KOPT-K1 (cell line): ENCODE measurements around the gene BAZ1A.

ENCODE experiments used
- H3K27ac ChIP-seq: fragments of 200-600 bp; sonication (generic); 2 replicates; pipeline ENCODE4 v1.5.1; 2016; ENCODE audit warnings: antibody characterized with exemption, mild to moderate bottlenecking, low read depth, low read length; ENCODE audit not compliant: poor library complexity, severe bottlenecking
- H3K36me3 ChIP-seq: fragments of 200-600 bp; sonication (generic); 2 replicates; pipeline ENCODE4 v1.5.1; 2017; ENCODE audit warnings: antibody characterized with exemption, mild to moderate bottlenecking, low read length, moderate library complexity; ENCODE audit not compliant: insufficient read depth
- H3K9me3 ChIP-seq: fragments of 200-600 bp; sonication (generic); 2 replicates; pipeline ENCODE4 v1.5.1; 2017; ENCODE audit warnings: antibody characterized with exemption, low read length, mild to moderate bottlenecking; ENCODE audit not compliant: insufficient read depth, poor library complexity, severe bottlenecking

Gene BAZ1A

GRCh38 chr14:34782031-34782430 lies 93.1 kb downstream of the BAZ1A start:
- no peak overlapping the region for H3K27ac ChIP-seq
- no peaks in the 10 kb centered on the region for H3K9me3 ChIP-seq
- peaks cover 93% of the 10 kb centered on the region for H3K36me3 ChIP-seq

DNA sequence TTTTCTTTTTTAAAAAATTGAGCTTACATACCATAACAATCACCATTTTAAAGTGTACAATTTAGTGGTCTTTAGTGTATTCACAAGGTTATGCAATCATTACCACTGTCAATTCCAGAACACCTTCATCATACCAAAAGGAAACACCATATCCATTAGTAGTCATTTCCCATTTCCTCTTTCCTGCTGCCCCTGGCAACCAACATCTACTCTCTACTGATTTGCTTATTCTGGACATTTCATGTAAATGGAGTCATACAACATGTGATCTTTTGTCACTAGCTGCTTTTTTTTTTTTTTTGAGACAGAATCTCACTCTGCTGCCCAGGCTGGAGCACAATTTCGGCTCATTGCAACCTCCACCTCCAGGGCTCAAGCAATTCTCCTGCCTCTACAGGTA lies 93.9 kb downstream of the BAZ1A start:
- peaks cover 99% of the 10 kb centered on the region for H3K36me3 ChIP-seq
- no peaks in the 10 kb centered on the region for H3K9me3 ChIP-seq
- no peak overlapping the region for H3K27ac ChIP-seq

DNA sequence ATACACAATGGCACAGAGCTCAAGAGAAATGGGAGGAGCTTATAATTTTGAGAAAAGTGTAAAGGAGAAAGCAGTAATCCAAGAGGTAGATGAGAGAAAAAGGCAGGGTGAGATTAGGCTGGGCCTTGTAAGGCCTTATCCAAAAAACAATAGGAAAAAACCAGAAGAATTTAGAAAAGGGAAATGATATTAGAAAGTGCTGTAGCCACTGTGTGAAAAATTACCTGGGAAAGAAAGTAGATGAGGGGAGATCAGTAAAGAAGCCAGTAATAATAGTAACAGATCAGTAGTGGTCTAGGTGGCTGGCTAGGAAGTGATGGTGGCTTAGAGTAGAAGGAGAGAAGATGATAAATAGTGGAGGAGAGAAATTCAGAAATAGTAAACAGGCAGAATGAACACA lies 94.5 kb downstream of the BAZ1A start:
- H3K27ac ChIP-seq = no peak overlapping the region
- no peaks in the 10 kb centered on the region for H3K9me3 ChIP-seq
- H3K36me3 ChIP-seq = peaks cover 99% of the 10 kb centered on the region

DNA sequence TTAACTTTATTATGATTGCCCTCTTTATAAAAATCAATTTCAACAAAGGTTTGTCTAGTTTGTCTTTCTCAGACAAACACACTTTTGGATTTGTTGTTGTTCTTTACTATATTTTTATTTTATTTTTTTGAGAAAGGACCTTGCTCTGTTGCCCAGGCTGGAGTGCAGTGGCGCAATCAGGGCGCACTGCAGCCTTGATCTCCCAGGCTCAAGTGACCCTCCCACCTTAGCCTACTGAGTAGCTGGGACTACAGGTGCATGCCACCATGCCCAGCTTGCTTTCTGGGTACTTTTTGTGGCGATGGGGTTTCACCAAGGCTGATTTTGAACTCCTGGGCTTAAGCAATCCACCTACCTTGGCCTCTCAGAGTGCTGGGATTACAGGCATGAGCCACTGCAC lies 96.4 kb downstream of the BAZ1A start:
- H3K9me3 ChIP-seq = no peaks in the 10 kb centered on the region
- H3K36me3 ChIP-seq = peaks cover 99% of the 10 kb centered on the region

DNA sequence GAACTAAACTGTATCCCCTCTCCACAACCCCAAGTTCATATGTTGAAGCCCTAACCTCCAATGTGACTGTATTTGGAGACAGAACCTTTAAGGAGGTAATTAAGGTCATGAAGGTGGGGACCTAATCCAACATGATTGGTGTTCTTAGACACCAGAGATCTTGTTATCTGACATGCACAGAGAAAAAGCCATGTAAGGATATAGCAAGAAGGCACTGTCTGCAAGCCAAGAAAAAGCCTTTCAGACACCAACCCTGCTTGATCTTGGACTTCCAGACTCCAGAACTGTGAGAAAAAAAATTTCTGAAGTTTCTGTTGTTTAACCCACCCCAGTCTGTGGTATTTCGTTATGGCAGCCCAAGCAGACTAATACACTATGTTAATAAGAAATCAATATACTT lies 98.5 kb downstream of the BAZ1A start:
- peaks cover 98% of the 10 kb centered on the region for H3K36me3 ChIP-seq
- no peaks in the 10 kb centered on the region for H3K9me3 ChIP-seq
- no peak overlapping the region for H3K27ac ChIP-seq

More for the DNA sequence above, 96.4 kb downstream of the BAZ1A start:
- H3K27ac ChIP-seq = no peak overlapping the region

- H3K27ac ChIP-seq = no peak overlapping the region
- H3K9me3 ChIP-seq = no peaks in the 10 kb centered on the region
- peaks cover 98% of the 10 kb centered on the region for H3K36me3 ChIP-seq
Measured at GRCh38 chr14:34775922-34776321, 99.2 kb downstream of the BAZ1A start.

GRCh38 chr14:34775342-34775741 lies 99.8 kb downstream of the BAZ1A start:
- H3K27ac ChIP-seq = no peak overlapping the region
- no peaks in the 10 kb centered on the region for H3K9me3 ChIP-seq
- H3K36me3 ChIP-seq = peaks cover 98% of the 10 kb centered on the region

DNA sequence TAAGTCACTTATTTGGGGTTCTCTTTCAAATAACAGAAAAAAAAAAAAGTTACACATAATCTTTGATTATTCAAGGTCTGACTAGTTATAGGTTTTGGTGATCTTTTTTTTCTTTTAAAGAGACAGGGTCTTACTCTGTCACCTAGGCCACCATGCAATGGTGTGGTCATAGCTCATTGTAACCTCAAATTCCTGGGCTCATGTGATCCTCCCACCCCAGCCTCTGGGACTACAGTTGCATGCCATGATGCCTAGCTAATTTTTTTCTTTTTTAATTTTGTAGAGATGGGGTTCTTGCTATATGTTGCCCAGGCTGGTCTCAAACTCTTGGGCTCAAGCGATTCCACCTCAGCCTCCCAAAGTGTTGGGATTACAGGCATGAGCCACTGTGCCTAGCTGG lies 104.3 kb downstream of the BAZ1A start:
- Histone ChIP-seq H3K36me3 (peaks cover 97% of the 10 kb centered on the region), H3K9me3 (no peaks in the 10 kb centered on the region), H3K27ac (no peak overlapping the region)

- H3K27ac ChIP-seq = no peak overlapping the region
- no peaks in the 10 kb centered on the region for H3K9me3 ChIP-seq
- H3K36me3 ChIP-seq = peaks cover 98% of the 10 kb centered on the region
Measured at GRCh38 chr14:34766606-34767005, 108.6 kb downstream of the BAZ1A start.

DNA sequence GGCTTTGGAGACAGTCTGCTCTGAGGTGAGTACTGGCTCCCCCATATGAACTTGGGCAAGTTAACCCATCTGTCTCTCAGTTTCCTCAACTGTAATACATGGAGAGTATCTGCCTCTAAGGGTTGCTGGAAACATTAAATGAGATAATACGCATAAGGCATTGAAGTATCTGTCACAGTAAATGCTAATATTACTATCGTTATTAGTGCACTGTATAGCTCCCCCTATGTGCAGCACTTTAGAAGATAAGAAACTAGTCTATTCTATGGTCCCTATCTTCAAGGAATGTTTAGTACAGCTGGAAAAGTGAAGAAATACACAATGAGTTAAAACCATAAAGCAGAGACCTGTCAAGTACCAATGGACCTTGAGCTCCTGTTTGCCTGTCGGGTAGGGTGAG lies 109.1 kb downstream of the BAZ1A start:
- H3K27ac ChIP-seq = no peak overlapping the region
- H3K36me3 ChIP-seq = peaks cover 98% of the 10 kb centered on the region

DNA sequence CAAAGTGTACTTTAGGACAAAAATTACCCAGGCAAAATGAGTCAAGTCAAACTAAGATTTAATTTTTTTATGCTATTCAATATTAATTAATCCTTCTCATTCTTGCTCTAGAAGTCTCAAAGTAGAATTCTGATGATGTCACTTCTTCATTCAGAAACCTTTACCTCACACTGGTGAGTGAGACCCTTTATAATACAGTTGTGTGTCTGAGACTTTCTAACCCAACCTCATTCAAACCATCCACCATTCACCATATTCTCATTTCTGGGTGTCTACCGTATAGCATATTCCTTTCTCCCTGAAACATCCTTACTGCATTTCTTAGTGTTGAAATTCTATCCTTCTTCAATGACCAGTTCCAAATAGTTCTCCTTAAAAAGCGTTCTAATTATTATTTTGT lies 119.9 kb downstream of the BAZ1A start:
- H3K36me3 ChIP-seq = peaks cover 90% of the 10 kb centered on the region
- no peaks in the 10 kb centered on the region for H3K9me3 ChIP-seq
- no peak overlapping the region for H3K27ac ChIP-seq

More for the DNA sequence above, 109.1 kb downstream of the BAZ1A start:
- H3K9me3 ChIP-seq = no peaks in the 10 kb centered on the region

DNA sequence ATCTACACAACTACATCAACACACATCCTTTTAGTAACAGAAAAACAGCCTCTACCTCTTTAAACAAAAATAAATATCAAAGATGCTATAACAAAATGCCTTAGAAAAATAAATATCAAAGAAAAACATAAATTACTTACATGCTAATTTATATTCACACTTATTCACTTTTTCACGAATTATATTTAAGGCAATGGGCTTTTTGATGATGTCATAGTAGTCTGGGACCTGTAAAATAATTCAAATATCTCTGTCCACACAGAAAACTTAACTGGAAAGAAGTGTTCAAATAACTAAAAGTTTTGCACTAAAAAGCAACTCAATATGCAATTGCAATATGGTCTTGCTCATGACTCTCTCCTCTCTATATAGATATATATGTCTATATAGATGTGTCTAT lies 120.5 kb downstream of the BAZ1A start:
- Histone ChIP-seq H3K36me3 (peaks cover 84% of the 10 kb centered on the region), H3K9me3 (no peaks in the 10 kb centered on the region), H3K27ac (no peak overlapping the region)

- H3K9me3 ChIP-seq = no peaks in the 10 kb centered on the region
- no peak overlapping the region for H3K27ac ChIP-seq
- H3K36me3 ChIP-seq = peaks cover 51% of the 10 kb centered on the region
Measured at GRCh38 chr14:34750670-34751069, 124.5 kb downstream of the BAZ1A start.

- Histone ChIP-seq H3K9me3 (no peaks in the 10 kb centered on the region), H3K36me3 (peaks cover 47% of the 10 kb centered on the region), H3K27ac (no peak overlapping the region)
Measured at GRCh38 chr14:34750233-34750632, 124.9 kb downstream of the BAZ1A start.

DNA sequence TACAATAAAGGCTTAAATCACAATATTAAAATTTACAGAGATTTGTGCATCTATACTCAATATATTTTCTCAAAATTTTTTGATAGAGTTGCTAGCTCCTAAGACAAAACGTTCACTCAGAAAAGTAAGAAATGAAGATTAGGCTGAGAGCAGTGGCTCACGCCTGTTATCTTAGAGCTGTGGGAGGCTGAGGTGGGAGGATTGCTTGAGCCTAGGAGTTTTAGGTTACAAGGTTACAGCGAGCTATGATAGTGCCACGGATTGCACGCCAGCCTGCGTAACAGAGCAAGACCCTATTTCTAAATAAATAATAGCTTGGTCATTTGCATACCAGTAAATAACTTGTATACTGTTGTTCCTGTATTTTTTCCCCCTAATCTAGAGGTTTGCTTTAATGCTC lies 125.8 kb downstream of the BAZ1A start:
- Histone ChIP-seq H3K27ac (no peak overlapping the region), H3K9me3 (no peaks in the 10 kb centered on the region), H3K36me3 (peaks cover 38% of the 10 kb centered on the region)

DNA sequence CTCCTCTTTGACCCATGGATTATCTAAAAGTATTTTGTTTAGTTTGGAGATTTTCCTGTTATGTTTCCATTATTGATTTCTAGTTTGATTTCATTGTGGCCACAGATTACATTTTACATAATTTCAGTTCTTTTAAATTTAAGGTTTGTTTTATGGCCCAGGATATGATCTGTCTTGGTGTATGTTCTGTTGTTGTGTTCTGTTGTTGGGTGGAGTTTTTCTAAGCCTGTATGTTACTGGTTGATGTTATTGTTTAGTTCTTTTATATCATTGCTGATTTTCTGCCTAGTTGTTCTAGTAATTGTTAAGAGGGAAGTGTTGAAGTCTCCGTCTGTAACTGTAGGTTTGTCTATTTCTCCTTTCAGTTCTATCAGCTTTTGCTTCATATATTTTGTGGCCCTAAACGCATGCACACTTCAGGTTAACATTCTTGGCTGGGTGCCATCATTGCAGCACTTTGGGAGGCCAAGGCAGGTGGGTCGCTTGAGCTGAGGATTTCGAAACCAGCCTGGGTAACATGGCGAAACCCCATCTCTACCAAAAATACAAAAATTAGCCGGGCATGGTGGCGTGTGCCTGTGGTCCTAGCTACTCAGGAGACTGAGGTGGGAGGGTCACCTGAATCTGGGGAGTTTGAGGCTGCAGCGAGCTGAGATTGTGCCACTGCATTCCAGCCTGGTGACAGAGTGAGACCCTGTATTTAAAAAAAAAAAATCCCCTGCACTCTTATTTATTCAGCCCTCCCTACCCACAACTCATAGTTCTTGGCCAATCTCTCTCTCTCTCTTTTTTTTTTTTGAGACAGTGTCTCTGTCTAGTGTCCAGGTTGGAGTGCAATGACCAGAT lies 132.7 kb downstream of the BAZ1A start:
- no peak overlapping the region for H3K27ac ChIP-seq
- H3K36me3 ChIP-seq = no peaks in the 10 kb centered on the region
- H3K9me3 ChIP-seq = no peaks in the 10 kb centered on the region
